Fibroblast of lung (primary cell): ENCODE measurements around the gene ITSN1.
"Not testable (repeated sequence)": the region's sequence is repeated elsewhere in the genome, so short reads cannot be mapped to it uniquely, and the experiment has no call there.

Experiments used
- CTCF ChIP-seq, 2 donors: IDR thresholded peaks in 1 of 2; conservative IDR thresholded peaks in 1 of 2; 1 replicate in 1 of 2; 2 replicates in 1 of 2; pipeline ENCODE4 v1.5.1; 2011 to 2012; ENCODE audit warnings: low read length in 2 of 2, control low read depth in 1 of 2, inconsistent platforms in 1 of 2, low read depth in 1 of 2, mild to moderate bottlenecking in 1 of 2
- EZH2 ChIP-seq: IDR thresholded peaks from 2 replicates; pipeline ENCODE4 v1.5.1; 2012; ENCODE audit warnings: low read length, control low read depth, mild to moderate bottlenecking; ENCODE audit errors: missing control alignments

GRCh38 chr21:33867868-33868267 lies 225.6 kb downstream of the ITSN1 start:
- not testable (repeated sequence) for TF ChIP-seq CTCF (conservative IDR thresholded peaks at IDR 0.05 in 1 of 2, IDR thresholded peaks at IDR 0.05 in 1 of 2; ENCODE audit: low read depth in 1 of 2, low read length in 2 of 2); EZH2
